Panc1 (cell line): ENCODE data around the gene NNMT.

ENCODE experiments used
- CTCF ChIP-seq: fragments of 450-650 bp; IDR thresholded peaks from 2 replicates; pipeline ENCODE4 v1.5.1; 2017; ENCODE audit warnings: mild to moderate bottlenecking
- POLR2AphosphoS5 ChIP-seq: IDR thresholded peaks from 2 replicates; pipeline ENCODE4 v1.6.1; 2012; ENCODE audit warnings: mild to moderate bottlenecking, low read depth, low read length, moderate library complexity
- REST ChIP-seq, 2 experiments: IDR thresholded peaks; 2 replicates each; pipeline ENCODE4 v1.6.1; 2011 to 2012; ENCODE audit warnings: low read depth in 2 of 2, control low read depth in 1 of 2, low read length in 1 of 2, mild to moderate bottlenecking in 1 of 2, moderate library complexity in 1 of 2; ENCODE audit not compliant: insufficient read depth in 1 of 2
- SIN3A ChIP-seq: IDR thresholded peaks from 2 replicates; pipeline ENCODE4 v1.6.1; 2012; ENCODE audit warnings: low read depth, mild to moderate bottlenecking, low read length, moderate library complexity, borderline replicate concordance; ENCODE audit not compliant: insufficient read depth
- TCF7L2 ChIP-seq: IDR thresholded peaks from 2 replicates; pipeline ENCODE4 v1.6.1; 2011; ENCODE audit warnings: mild to moderate bottlenecking, low read depth, low read length, inconsistent platforms

GRCh38 chr11:114311946-114312345, 15.7 kb downstream of the NNMT start:
- TF ChIP-seq CTCF: no peak
- TF ChIP-seq POLR2AphosphoS5: no peak
- TF ChIP-seq TCF7L2: no peak
- TF ChIP-seq REST (IDR thresholded peaks at IDR 0.05; ENCODE audit: insufficient read depth in 1 of 2, low read depth in 2 of 2, low read length in 1 of 2): no peak
- no peak for TF ChIP-seq SIN3A
